Esophagus muscularis mucosa (tissue), 4 donors: Measurements from ENCODE around the gene MMP8. TPM values are rescaled to one million over a fixed set of nuclear protein-coding genes. Genes with fewer than 3 reads are reported as not detected.

Source experiments
- DNase-seq: peaks from one replicate; pipeline ENCODE4 v3.0.0-alpha.2; 2017; ENCODE audit errors: extremely low spot score
- H3K27ac ChIP-seq, 4 donors: fragments of 200-600 bp; sonication (generic); replicated peaks in 1 of 4; 1 replicate in 3 of 4; 2 replicates in 1 of 4; pipeline ENCODE4 v1.5.1; 2016 to 2019; ENCODE audit warnings: mild to moderate bottlenecking in 1 of 4
- H3K27me3 ChIP-seq, 4 donors: fragments of 200-600 bp; sonication (generic); one replicate each; pipeline versions ENCODE4 v1.5.1 to v1.6.0; 2016 to 2019
- H3K36me3 ChIP-seq, 4 donors: fragments of 200-600 bp; sonication (generic); one replicate each; pipeline ENCODE4 v1.5.1; 2016 to 2019
- H3K4me1 ChIP-seq, 4 donors: fragments of 200-600 bp; sonication (generic); one replicate each; pipeline ENCODE4 v1.5.1; 2016 to 2019
- H3K4me3 ChIP-seq, 4 donors: fragments of 200-600 bp; sonication (generic); 1 replicate in 2 of 4; 2 replicates in 2 of 4; pipeline ENCODE4 v1.5.1; 2016 to 2019; ENCODE audit warnings: mild to moderate bottlenecking in 4 of 4, moderate library complexity in 1 of 4
- H3K9me3 ChIP-seq, 4 donors: fragments of 200-600 bp; sonication (generic); 1 replicate in 3 of 4; 2 replicates in 1 of 4; pipeline ENCODE4 v1.5.1; 2016 to 2019
- CTCF ChIP-seq, 3 experiments: fragments of 200-600 bp in 2 of 3; fragments of 450-650 bp in 1 of 3; sonication (generic) in 2 of 3; IDR thresholded peaks; one replicate each; pipeline ENCODE4 v1.5.1; 2017 to 2019; ENCODE audit warnings: antibody characterized with exemption in 3 of 3, mild to moderate bottlenecking in 2 of 3, moderate library complexity in 1 of 3
- EP300 ChIP-seq: sonication (generic); formaldehyde crosslinking; IDR thresholded peaks from one replicate; pipeline ENCODE4 v1.6.1; 2017; ENCODE audit warnings: antibody characterized with exemption
- POLR2A ChIP-seq: fragments of 450-650 bp; IDR thresholded peaks from one replicate; pipeline ENCODE4 v1.6.1; 2017; ENCODE audit warnings: antibody characterized with exemption, moderate library complexity, mild to moderate bottlenecking, low read depth
- POLR2AphosphoS5 ChIP-seq, 2 donors: sonication (generic); formaldehyde crosslinking; IDR thresholded peaks; one replicate each; pipeline ENCODE4 v1.6.1; 2017; ENCODE audit warnings: antibody characterized with exemption in 2 of 2
- WGBS: methylation state at CpG from one replicate; pipeline ENCODE4 v1.1.5; 2018; 5-methylcytosine and 5-hydroxymethylcytosine counted together
- intact Hi-C: fragments of 100-400 bp; cut with DNase I; formaldehyde crosslinking; loops from one replicate; pipeline ENCODE4 v1.15.1; 2023
- total RNA-seq, 4 donors: library from RNA; depleted of rRNA; stranded (reverse); fragments of >200 nt; gene quantifications; one replicate each; pipeline versions ENCODE4 v1.1.0 to v1.2.1, GENCODE V29; 2016

The MMP8 gene
- total RNA-seq, 4 donors from 2014 or later: 0.23 to 1.3 TPM; not detected in 2

- no peaks in the 10 kb centered on the region for H3K27me3 ChIP-seq
- intact Hi-C loops: no loop called here
- H3K36me3 ChIP-seq: no peaks in the 10 kb centered on the region
- no peak overlapping the region for H3K4me3 ChIP-seq
- peaks cover 0 to 5% (median 0%) of the 10 kb centered on the region in 4 donors for H3K9me3 ChIP-seq
- no peaks in the 10 kb centered on the region for H3K4me1 ChIP-seq
- no peak for TF ChIP-seq CTCF (IDR thresholded peaks at IDR 0.05)
- no peak for TF ChIP-seq POLR2A
- TF ChIP-seq POLR2AphosphoS5 (IDR thresholded peaks at IDR 0.05): no peak
- TF ChIP-seq EP300: no peak
- no peak overlapping the region for H3K27ac ChIP-seq
- no peak for DNase-seq
These were observed 1.9 kb downstream of the MMP8 start for GRCh38 chr11:102722821-102723220.

GRCh38 chr11:102719620-102720277, 5.0 kb downstream of the MMP8 start:
- Histone ChIP-seq H3K4me3 (no peak overlapping the region), H3K27ac (no peak overlapping the region), H3K27me3 (no peaks in the 10 kb centered on the region), H3K36me3 (no peaks in the 10 kb centered on the region), H3K9me3 (peaks cover 0 to 5% (median 0%) of the 10 kb centered on the region in 4 donors), H3K4me1 (no peaks in the 10 kb centered on the region)
- intact Hi-C loops: no loop called here
- DNase-seq: peak; percentile 47
- WGBS: 53% methylated on average over 4 of the region's 4 CpGs
- no peak for TF ChIP-seq POLR2A
- no peak for TF ChIP-seq EP300
- TF ChIP-seq CTCF (IDR thresholded peaks at IDR 0.05): no peak
- no peak for TF ChIP-seq POLR2AphosphoS5 (IDR thresholded peaks at IDR 0.05)

DNA sequence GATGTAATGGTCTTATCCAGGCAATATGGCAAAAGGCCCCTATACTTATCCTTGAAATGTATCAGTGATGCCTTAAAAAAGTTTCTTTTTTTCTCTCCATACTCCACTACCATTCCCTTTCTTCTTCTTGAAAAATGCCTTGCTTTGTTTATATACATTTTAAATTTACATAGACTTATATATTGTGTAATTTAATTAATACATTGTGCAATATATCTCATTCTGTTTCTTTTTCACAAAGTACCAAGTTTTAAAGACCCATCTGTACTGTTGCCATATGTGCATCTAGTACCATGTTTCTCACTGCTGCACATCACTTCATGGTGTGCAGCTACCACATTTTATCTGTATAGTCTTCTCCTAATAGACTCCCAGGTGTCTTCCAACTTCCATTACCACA, 7.5 kb downstream of the MMP8 start:
- Histone ChIP-seq H3K27ac (no peak overlapping the region), H3K9me3 (no peaks in the 10 kb centered on the region), H3K4me1 (no peaks in the 10 kb centered on the region), H3K4me3 (no peak overlapping the region), H3K36me3 (no peaks in the 10 kb centered on the region), H3K27me3 (no peaks in the 10 kb centered on the region)
- peak; percentile 8 for DNase-seq
- intact Hi-C loops: no loop called here
- TF ChIP-seq POLR2A (no peak), EP300 (no peak), POLR2AphosphoS5 (IDR thresholded peaks at IDR 0.05) (no peak), CTCF (IDR thresholded peaks at IDR 0.05) (no peak)

- Histone ChIP-seq H3K4me1 (no peaks in the 10 kb centered on the region), H3K36me3 (no peaks in the 10 kb centered on the region), H3K27ac (no peak overlapping the region), H3K27me3 (no peaks in the 10 kb centered on the region), H3K9me3 (no peaks in the 10 kb centered on the region), H3K4me3 (no peak overlapping the region)
- intact Hi-C loops: no loop called here
- 82% methylated on average over 1 of the region's 1 CpG for WGBS
- no peak for DNase-seq
- TF ChIP-seq POLR2AphosphoS5 (IDR thresholded peaks at IDR 0.05) (no peak), EP300 (no peak), CTCF (IDR thresholded peaks at IDR 0.05) (no peak), POLR2A (no peak)
These were observed 8.2 kb downstream of the MMP8 start for GRCh38 chr11:102716527-102716926.

GRCh38 chr11:102712137-102712536, 12.6 kb downstream of the MMP8 start:
- H3K9me3 ChIP-seq: no peaks in the 10 kb centered on the region
- intact Hi-C loops: no loop called here
- H3K36me3 ChIP-seq: no peaks in the 10 kb centered on the region
- no peaks in the 10 kb centered on the region for H3K27me3 ChIP-seq
- DNase-seq: no peak
- no peaks in the 10 kb centered on the region for H3K4me1 ChIP-seq
- WGBS: 74% methylated on average over 3 of the region's 3 CpGs
- no peak overlapping the region for H3K27ac ChIP-seq
- TF ChIP-seq CTCF (IDR thresholded peaks at IDR 0.05) (no peak), EP300 (no peak), POLR2A (no peak), POLR2AphosphoS5 (IDR thresholded peaks at IDR 0.05) (no peak)
- no peak overlapping the region for H3K4me3 ChIP-seq
